Keratinocyte (primary cell): ENCODE measurements around the gene XRCC3. TPM values are rescaled to one million over a fixed set of nuclear protein-coding genes. Genes with fewer than 3 reads are reported as not detected.
"Not testable (repeated sequence)": the region's sequence is repeated elsewhere in the genome, so short reads cannot be mapped to it uniquely, and the experiment has no call there.

Experiments
- DNase-seq: peaks from one replicate; pipeline ENCODE4 v3.0.0-alpha.2; 2011; ENCODE audit warnings: low read depth, missing footprints, low spot score
- FAIRE-seq: peaks from 2 replicates; lab custom pipeline; 2011; peaks lifted over from hg19 to GRCh38; lab: Jason Lieb, UNC
- H2AFZ ChIP-seq: 2 replicates; pipeline ENCODE4 v1.6.0; 2012; ENCODE audit warnings: low read length, control low read depth, inconsistent platforms; ENCODE audit not compliant: control insufficient read depth
- H3K27ac ChIP-seq: 2 replicates; pipeline ENCODE4 v1.5.1; 2011; ENCODE audit warnings: low read length; ENCODE audit not compliant: control insufficient read depth, insufficient read depth
- H3K27me3 ChIP-seq: 3 replicates; pipeline ENCODE4 v1.6.0; 2011; ENCODE audit warnings: low read length; ENCODE audit not compliant: control insufficient read depth, insufficient read depth; ENCODE audit errors: extremely low read depth
- H3K36me3 ChIP-seq, 2 experiments: 2 replicates in 1 of 2; 3 replicates in 1 of 2; pipeline ENCODE4 v1.5.1; 2011; ENCODE audit warnings: low read length in 2 of 2, mild to moderate bottlenecking in 1 of 2; ENCODE audit not compliant: control insufficient read depth in 2 of 2, insufficient read depth in 2 of 2; ENCODE audit errors: extremely low read depth in 1 of 2
- H3K4me1 ChIP-seq: 3 replicates; pipeline ENCODE4 v1.5.1; 2011; ENCODE audit warnings: low read length; ENCODE audit not compliant: control insufficient read depth, insufficient read depth; ENCODE audit errors: extremely low read depth
- H3K4me2 ChIP-seq: 3 replicates; pipeline ENCODE4 v1.6.0; 2011; ENCODE audit warnings: low read depth, low read length; ENCODE audit not compliant: control insufficient read depth, insufficient read depth; ENCODE audit errors: extremely low read depth
- H3K4me3 ChIP-seq, 3 experiments: fragments of 200-600 bp in 1 of 3; sonication (generic) in 1 of 3; 2 replicates in 2 of 3; 3 replicates in 1 of 3; pipeline ENCODE4 v1.5.1; 2011 to 2016; ENCODE audit warnings: low read length in 3 of 3, mild to moderate bottlenecking in 3 of 3, control low read depth in 2 of 3, inconsistent platforms in 1 of 3, low read depth in 1 of 3, mixed read lengths in 1 of 3, mixed run types in 1 of 3, moderate library complexity in 1 of 3; ENCODE audit not compliant: control insufficient read depth in 2 of 3, insufficient read depth in 2 of 3; ENCODE audit errors: extremely low read depth in 1 of 3
- H3K79me2 ChIP-seq: 2 replicates; pipeline ENCODE4 v1.6.0; 2012; ENCODE audit warnings: low read length; ENCODE audit not compliant: control insufficient read depth, insufficient read depth
- H3K9ac ChIP-seq: 3 replicates; pipeline ENCODE4 v1.6.0; 2011; ENCODE audit warnings: low read length; ENCODE audit not compliant: control insufficient read depth, insufficient read depth; ENCODE audit errors: extremely low read depth
- H3K9me1 ChIP-seq: 3 replicates; pipeline ENCODE4 v1.6.0; 2011; ENCODE audit warnings: low read length; ENCODE audit not compliant: control insufficient read depth, insufficient read depth; ENCODE audit errors: extremely low read depth
- H3K9me3 ChIP-seq: 2 replicates; pipeline ENCODE4 v1.5.1; 2012; ENCODE audit warnings: low read depth, low read length; ENCODE audit not compliant: control insufficient read depth
- H4K20me1 ChIP-seq: 3 replicates; pipeline ENCODE4 v1.6.0; 2011; ENCODE audit warnings: low read length; ENCODE audit not compliant: control insufficient read depth, insufficient read depth; ENCODE audit errors: extremely low read depth
- EZH2 ChIP-seq: IDR thresholded peaks from one replicate; pipeline ENCODE4 v1.6.1; 2012; ENCODE audit warnings: inconsistent platforms, mild to moderate bottlenecking, low read length, moderate library complexity
- dilution Hi-C: fragments of 300-500 bp; cut with MboI; formaldehyde crosslinking; loops from one replicate; pipeline ENCODE4 v1.7.0; 2020; ENCODE audit warnings: low sequenced_read_pairs; ENCODE audit not compliant: extremely low pct_ligation_motif_present
- polyA plus RNA-seq, 5 experiments: library from polyadenylated mRNA; depleted of rRNA in 3 of 5; stranded (reverse) in 3 of 5; stranded (forward) in 1 of 5; unstranded in 1 of 5; fragments of >200 nt; gene quantifications; 1 replicate in 1 of 5; 2 replicates in 3 of 5; 3 replicates in 1 of 5; pipeline versions ENCODE4 v1.2.1 to v1.2.3, GENCODE V29; 2011 to 2012; ENCODE audit warnings: missing spikeins in 2 of 5, low read depth in 1 of 5, low replicate concordance in 1 of 5
- TF ChIP-seq, protein P1 (sequence below), 3 experiments: IDR thresholded peaks in 1 of 3; conservative IDR thresholded peaks in 1 of 3; optimal IDR thresholded peaks in 1 of 3; 2 replicates in 2 of 3; 3 replicates in 1 of 3; pipeline versions ENCODE3 to v1.5.1; 2011; ENCODE audit warnings: low read length in 3 of 3, mild to moderate bottlenecking in 3 of 3, moderate library complexity in 2 of 3, control low read depth in 1 of 3, inconsistent platforms in 1 of 3; ENCODE audit not compliant: insufficient read depth in 2 of 3; ENCODE audit errors: extremely low read depth in 1 of 3

The XRCC3 gene
- polyA plus RNA-seq, 1 donor (not counting 4 experiments of a cell fraction or from before 2014, with no cell fraction given), result 21.0 TPM

DNA sequence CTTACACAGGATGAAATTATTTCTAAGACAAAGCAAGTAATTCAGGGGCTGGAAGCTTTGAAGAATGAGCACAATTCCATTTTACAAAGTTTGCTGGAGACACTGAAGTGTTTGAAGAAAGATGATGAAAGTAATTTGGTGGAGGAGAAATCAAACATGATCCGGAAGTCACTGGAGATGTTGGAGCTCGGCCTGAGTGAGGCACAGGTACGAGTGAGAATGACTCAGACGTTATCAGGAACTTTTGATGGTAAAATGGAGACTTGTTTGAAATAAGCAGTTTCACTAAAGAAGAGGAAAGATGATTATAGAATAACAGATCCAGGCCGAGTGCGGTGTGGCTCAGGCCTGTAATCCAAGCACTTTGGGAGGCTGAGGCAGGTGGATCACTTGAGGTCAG lies 60.6 kb downstream of the XRCC3 start:
- H3K79me2 ChIP-seq, result peaks cover 83% of the 10 kb centered on the region
- H3K27ac ChIP-seq, result no peak overlapping the region
- H3K9ac ChIP-seq, result no peak overlapping the region
- no peaks in the 10 kb centered on the region for H3K27me3 ChIP-seq
- H3K4me3 ChIP-seq, result no peak overlapping the region
- no peak overlapping the region for H2AFZ ChIP-seq
- no peaks in the 10 kb centered on the region for H3K4me1 ChIP-seq
- H3K9me1 ChIP-seq, result peaks cover 6% of the 10 kb centered on the region
- H4K20me1 ChIP-seq, result peaks cover 35% of the 10 kb centered on the region
- DNase-seq, result no peak
- FAIRE-seq, result no peak
- no peaks in the 10 kb centered on the region for H3K9me3 ChIP-seq
- H3K36me3 ChIP-seq, result peaks cover 34% of the 10 kb centered on the region in 2 experiments
- TF ChIP-seq, protein P1, sequence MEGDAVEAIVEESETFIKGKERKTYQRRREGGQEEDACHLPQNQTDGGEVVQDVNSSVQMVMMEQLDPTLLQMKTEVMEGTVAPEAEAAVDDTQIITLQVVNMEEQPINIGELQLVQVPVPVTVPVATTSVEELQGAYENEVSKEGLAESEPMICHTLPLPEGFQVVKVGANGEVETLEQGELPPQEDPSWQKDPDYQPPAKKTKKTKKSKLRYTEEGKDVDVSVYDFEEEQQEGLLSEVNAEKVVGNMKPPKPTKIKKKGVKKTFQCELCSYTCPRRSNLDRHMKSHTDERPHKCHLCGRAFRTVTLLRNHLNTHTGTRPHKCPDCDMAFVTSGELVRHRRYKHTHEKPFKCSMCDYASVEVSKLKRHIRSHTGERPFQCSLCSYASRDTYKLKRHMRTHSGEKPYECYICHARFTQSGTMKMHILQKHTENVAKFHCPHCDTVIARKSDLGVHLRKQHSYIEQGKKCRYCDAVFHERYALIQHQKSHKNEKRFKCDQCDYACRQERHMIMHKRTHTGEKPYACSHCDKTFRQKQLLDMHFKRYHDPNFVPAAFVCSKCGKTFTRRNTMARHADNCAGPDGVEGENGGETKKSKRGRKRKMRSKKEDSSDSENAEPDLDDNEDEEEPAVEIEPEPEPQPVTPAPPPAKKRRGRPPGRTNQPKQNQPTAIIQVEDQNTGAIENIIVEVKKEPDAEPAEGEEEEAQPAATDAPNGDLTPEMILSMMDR (optimal IDR thresholded peaks at IDR 0.05 in 1 of 3, IDR thresholded peaks at IDR 0.05 in 1 of 3, conservative IDR thresholded peaks at IDR 0.05 in 1 of 3; ENCODE audit: extremely low read depth in 1 of 3, insufficient read depth in 2 of 3, low read length in 3 of 3), result no peak
- no peak for TF ChIP-seq EZH2
- dilution Hi-C loops, result no loop called here
- H3K4me2 ChIP-seq, result no peak overlapping the region

DNA sequence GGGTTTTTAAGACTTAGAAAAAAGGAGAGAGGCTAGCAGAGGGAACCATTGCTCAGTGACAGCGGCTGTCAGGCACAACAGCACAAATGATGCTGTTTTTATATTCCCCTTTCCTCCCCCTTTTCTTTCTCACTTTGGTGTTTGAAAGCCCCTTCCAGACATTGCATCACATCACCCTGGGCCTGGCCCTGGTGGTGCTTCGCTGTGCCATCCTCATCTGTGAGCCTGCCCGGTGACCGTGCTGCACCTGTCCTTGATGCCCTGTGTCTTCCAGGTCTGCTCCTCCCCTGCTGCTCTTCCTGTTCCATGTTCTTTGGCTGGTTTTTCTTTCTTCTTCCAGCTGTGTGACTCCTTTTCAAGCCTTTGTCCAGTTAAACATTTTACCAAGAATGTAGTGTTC lies 61.4 kb downstream of the XRCC3 start:
- H3K4me1 ChIP-seq, result no peaks in the 10 kb centered on the region

DNA sequence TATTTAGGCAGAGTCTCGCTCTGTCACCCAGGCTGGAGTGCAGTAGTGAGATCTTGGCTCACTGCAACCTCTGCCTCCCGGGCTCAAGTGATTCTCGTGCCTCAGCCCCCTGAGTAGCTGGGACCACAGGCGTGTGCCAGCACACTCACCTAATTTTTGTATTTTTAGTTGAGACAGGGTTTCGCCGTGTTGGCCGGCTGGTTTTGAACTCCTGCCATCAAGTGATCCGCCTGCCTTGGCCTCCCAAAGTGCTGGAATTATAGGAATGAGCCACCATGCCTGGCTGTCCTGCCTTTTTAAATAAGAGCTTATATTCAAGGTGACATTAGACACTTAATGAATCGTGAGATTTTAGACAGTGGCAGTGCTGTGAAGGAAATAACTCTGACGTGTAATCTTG lies 61.9 kb downstream of the XRCC3 start:
- H3K9me3 ChIP-seq, H2AFZ ChIP-seq, H3K4me2 ChIP-seq, H3K4me3 ChIP-seq, DNase-seq, H3K4me1 ChIP-seq, H3K9ac ChIP-seq, FAIRE-seq, H3K27me3 ChIP-seq, H3K9me1 ChIP-seq, H3K27ac ChIP-seq, dilution Hi-C loops: not testable (repeated sequence)
- H3K36me3 ChIP-seq, result peaks cover 28 to 32% of the 10 kb centered on the region in 2 experiments
- H4K20me1 ChIP-seq, result peaks cover 41% of the 10 kb centered on the region
- peaks cover 90% of the 10 kb centered on the region for H3K79me2 ChIP-seq

More for the DNA sequence above, 61.4 kb downstream of the XRCC3 start:
- no peak overlapping the region for H3K4me2 ChIP-seq
- H3K4me3 ChIP-seq, result no peak overlapping the region
- no peaks in the 10 kb centered on the region for H3K9me3 ChIP-seq
- no peak overlapping the region for H3K9ac ChIP-seq
- H3K9me1 ChIP-seq, result peaks cover 6% of the 10 kb centered on the region
- peaks cover 30% of the 10 kb centered on the region in 2 experiments for H3K36me3 ChIP-seq
- FAIRE-seq (no peak), DNase-seq (no peak)
- no peaks in the 10 kb centered on the region for H3K27me3 ChIP-seq
- H2AFZ ChIP-seq, result no peak overlapping the region
- peaks cover 85% of the 10 kb centered on the region for H3K79me2 ChIP-seq
- TF ChIP-seq, protein P1 (optimal IDR thresholded peaks at IDR 0.05 in 1 of 3, IDR thresholded peaks at IDR 0.05 in 1 of 3, conservative IDR thresholded peaks at IDR 0.05 in 1 of 3; ENCODE audit: extremely low read depth in 1 of 3, insufficient read depth in 2 of 3, low read length in 3 of 3), result no peak
- no peak for TF ChIP-seq EZH2
- no peak overlapping the region for H3K27ac ChIP-seq
- peaks cover 41% of the 10 kb centered on the region for H4K20me1 ChIP-seq
- dilution Hi-C loops, result no loop called here
